ENCODE measurements around the gene NT5C1A. TPM values are rescaled to one million over a fixed set of nuclear protein-coding genes. Genes with fewer than 3 reads are reported as not detected.

NT5C1A gene
- total RNA-seq, result not detected in 2 replicates
- 0.28 TPM for total RNA-seq (2013)
- polyA plus RNA-seq, result not detected in 2 replicates
- polyA minus RNA-seq, result not detected in 2 replicates

GRCh38 chr1:39671793-39672550, at the start of gene NT5C1A:
NT5C1A (minus strand) TSS chr1:39672107; CDS start chr1:39672038, 69 bp downstream.
- H3K27me3 ChIP-seq (replicated peaks in 1 of 4; ENCODE audit: control extremely low read depth in 1 of 4, control insufficient read depth in 3 of 4, insufficient read depth in 4 of 4, low read length in 3 of 4), result peaks cover 0 to 45% (median 20%) of the 10 kb centered on the region in 4 experiments
- no peak for TF ChIP-seq EZH2 (IDR thresholded peaks at IDR 0.05; ENCODE audit: borderline replicate concordance, insufficient read depth, low read depth, low read length, poor library complexity, severe bottlenecking)
- TF ChIP-seq, protein P1, sequence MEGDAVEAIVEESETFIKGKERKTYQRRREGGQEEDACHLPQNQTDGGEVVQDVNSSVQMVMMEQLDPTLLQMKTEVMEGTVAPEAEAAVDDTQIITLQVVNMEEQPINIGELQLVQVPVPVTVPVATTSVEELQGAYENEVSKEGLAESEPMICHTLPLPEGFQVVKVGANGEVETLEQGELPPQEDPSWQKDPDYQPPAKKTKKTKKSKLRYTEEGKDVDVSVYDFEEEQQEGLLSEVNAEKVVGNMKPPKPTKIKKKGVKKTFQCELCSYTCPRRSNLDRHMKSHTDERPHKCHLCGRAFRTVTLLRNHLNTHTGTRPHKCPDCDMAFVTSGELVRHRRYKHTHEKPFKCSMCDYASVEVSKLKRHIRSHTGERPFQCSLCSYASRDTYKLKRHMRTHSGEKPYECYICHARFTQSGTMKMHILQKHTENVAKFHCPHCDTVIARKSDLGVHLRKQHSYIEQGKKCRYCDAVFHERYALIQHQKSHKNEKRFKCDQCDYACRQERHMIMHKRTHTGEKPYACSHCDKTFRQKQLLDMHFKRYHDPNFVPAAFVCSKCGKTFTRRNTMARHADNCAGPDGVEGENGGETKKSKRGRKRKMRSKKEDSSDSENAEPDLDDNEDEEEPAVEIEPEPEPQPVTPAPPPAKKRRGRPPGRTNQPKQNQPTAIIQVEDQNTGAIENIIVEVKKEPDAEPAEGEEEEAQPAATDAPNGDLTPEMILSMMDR (IDR thresholded peaks at IDR 0.05), result no peak
- H3K4me1 ChIP-seq (ENCODE audit: control insufficient read depth in 2 of 2, insufficient read depth in 2 of 2, low read length in 2 of 2), result peaks cover 12 to 20% of the 10 kb centered on the region in 2 donors
- no peaks in the 10 kb centered on the region for H3K9me3 ChIP-seq (ENCODE audit: control extremely low read depth in 1 of 3, control insufficient read depth in 2 of 3, insufficient read depth in 1 of 3, low read length in 2 of 3)
- peak within 1 kb of the TSS; percentile 58 for H2AFZ ChIP-seq (ENCODE audit: insufficient read depth, low read depth, low read length, poor library complexity, severe bottlenecking)
- Mint-ChIP-seq H3K27me3 (peaks cover 48% of the 10 kb centered on the region), H3K4me3 (peak within 1 kb of the TSS; percentile 59), H3K27ac (no peak within 1 kb of the TSS), H3K4me1 (peaks cover 5% of the 10 kb centered on the region), H3K9me3 (ENCODE audit: insufficient read depth) (no peaks in the 10 kb centered on the region)
- ATAC-seq (ENCODE audit: low read depth) (no peak), DNase-seq (peak; percentile 25)
- H3K9ac ChIP-seq (ENCODE audit: low read length), result peak within 1 kb of the TSS; percentile 52
- CTCF ChIA-PET, result interaction anchor here (1.3 to 11.3 kb wide), 5 partner anchors 10 to 60 kb away, joined by 4 to 113 read pairs (median 8); partner anchors contain the start of gene HPCAL4
- intact Hi-C loops (cut with micrococcal nuclease), result no loop called here
- POLR2A ChIA-PET, result no interaction called here
- H4K20me1 ChIP-seq (ENCODE audit: control insufficient read depth, insufficient read depth, low read length, poor library complexity, severe bottlenecking), result no peaks in the 10 kb centered on the region
- H3K36me3 ChIP-seq (replicated peaks in 1 of 2; ENCODE audit: control extremely low read depth in 1 of 2, control insufficient read depth in 1 of 2, extremely low read depth in 1 of 2, insufficient read depth in 2 of 2, low read length in 1 of 2), result no peaks in the 10 kb centered on the region
- no peaks in the 10 kb centered on the region for H3K79me2 ChIP-seq (ENCODE audit: control insufficient read depth, insufficient read depth, low read length)
- WGBS (ENCODE audit: insufficient coverage), result 3% methylated on average over 49 of the region's 55 CpGs
- peak within 1 kb of the TSS; percentile 79 for H3K4me2 ChIP-seq (replicated peaks; ENCODE audit: low read depth, low read length, poor library complexity, severe bottlenecking)
- peak within 1 kb of the TSS in 3 of 5 experiments; percentile 8 to 41 (median 35) for H3K4me3 ChIP-seq (ENCODE audit: control extremely low read depth in 1 of 5, extremely low read depth in 1 of 5, insufficient read depth in 1 of 5, low read depth in 2 of 5, low read length in 4 of 5)
- H3K27ac ChIP-seq (ENCODE audit: low read length in 2 of 2), result no peak within 1 kb of the TSS

DNA sequence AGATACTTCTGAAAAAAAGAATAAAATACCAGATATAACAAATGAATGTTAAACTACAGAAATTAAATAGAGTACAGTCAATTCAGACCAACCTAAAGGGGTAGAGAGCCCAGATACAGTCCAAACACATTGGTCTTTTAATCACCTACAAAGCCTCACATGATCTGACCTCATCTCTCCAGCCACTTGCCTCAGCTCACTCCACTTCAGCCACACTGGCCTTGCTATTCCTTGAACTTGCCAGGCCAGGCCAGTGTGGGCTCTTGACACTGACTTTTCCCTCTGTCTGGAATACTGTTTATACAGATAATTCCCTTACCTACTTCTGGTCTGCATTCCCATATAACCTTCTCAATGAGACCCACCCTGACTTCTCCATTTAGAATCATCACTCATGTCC, 49.8 kb upstream of the NT5C1A start:
- H3K4me1 ChIP-seq (ENCODE audit: control insufficient read depth in 2 of 2, insufficient read depth in 2 of 2, low read length in 2 of 2), result no peaks in the 10 kb centered on the region
- CTCF ChIA-PET, result interaction anchor here (1.6 to 3.7 kb wide), 2 partner anchors 76 to 116 kb away, joined by 8 to 26 read pairs; no protein-coding TSS in a partner anchor
- no peaks in the 10 kb centered on the region for H3K36me3 ChIP-seq (replicated peaks in 1 of 2; ENCODE audit: control extremely low read depth in 1 of 2, control insufficient read depth in 1 of 2, extremely low read depth in 1 of 2, insufficient read depth in 2 of 2, low read length in 1 of 2)
- no peak overlapping the region for H3K9ac ChIP-seq (ENCODE audit: low read length)
- peaks cover 0 to 13% (median 8%) of the 10 kb centered on the region in 4 experiments for H3K27me3 ChIP-seq (replicated peaks in 1 of 4; ENCODE audit: control extremely low read depth in 1 of 4, control insufficient read depth in 3 of 4, insufficient read depth in 4 of 4, low read length in 3 of 4)
- H3K4me2 ChIP-seq (replicated peaks; ENCODE audit: low read depth, low read length, poor library complexity, severe bottlenecking), result no peak overlapping the region
- POLR2A ChIA-PET, result no interaction called here
- H3K4me3 Mint-ChIP-seq, result no peak overlapping the region
- DNase-seq (no peak), ATAC-seq (ENCODE audit: low read depth) (no peak)
- no peak for TF ChIP-seq EZH2 (IDR thresholded peaks at IDR 0.05; ENCODE audit: borderline replicate concordance, insufficient read depth, low read depth, low read length, poor library complexity, severe bottlenecking)
- TF ChIP-seq, protein P1 (IDR thresholded peaks at IDR 0.05), result no peak
- no peaks in the 10 kb centered on the region for H3K4me1 Mint-ChIP-seq
- H2AFZ ChIP-seq (ENCODE audit: insufficient read depth, low read depth, low read length, poor library complexity, severe bottlenecking), result peak overlapping the region; percentile 22
- no peaks in the 10 kb centered on the region for H4K20me1 ChIP-seq (ENCODE audit: control insufficient read depth, insufficient read depth, low read length, poor library complexity, severe bottlenecking)
- no peak overlapping the region for H3K4me3 ChIP-seq (ENCODE audit: control extremely low read depth in 1 of 5, extremely low read depth in 1 of 5, insufficient read depth in 1 of 5, low read depth in 2 of 5, low read length in 4 of 5)
- H3K9me3 ChIP-seq (ENCODE audit: control extremely low read depth in 1 of 3, control insufficient read depth in 2 of 3, insufficient read depth in 1 of 3, low read length in 2 of 3), result no peaks in the 10 kb centered on the region
- no peaks in the 10 kb centered on the region for H3K9me3 Mint-ChIP-seq (ENCODE audit: insufficient read depth)
- peaks cover 35% of the 10 kb centered on the region for H3K27me3 Mint-ChIP-seq
- H3K27ac Mint-ChIP-seq, result no peak overlapping the region
- intact Hi-C loops (cut with micrococcal nuclease), result loop anchor here (2.0 to 10.0 kb wide), 2 partner anchors 69 to 73 kb away; no protein-coding TSS in a partner anchor
- no peak overlapping the region for H3K27ac ChIP-seq (ENCODE audit: low read length in 2 of 2)
- H3K79me2 ChIP-seq (ENCODE audit: control insufficient read depth, insufficient read depth, low read length), result no peaks in the 10 kb centered on the region
